Duodenal mucosa (tissue), 2 donors: ENCODE measurements around the gene GNG2.

Source experiments
- H3K27ac ChIP-seq: one replicate; pipeline ENCODE4 v1.7.0; 2013; ENCODE audit warnings: low read depth, low read length
- H3K27me3 ChIP-seq, 2 donors: one replicate each; pipeline ENCODE4 v1.7.0; 2013; ENCODE audit warnings: low read length in 2 of 2, control low read depth in 1 of 2; ENCODE audit not compliant: insufficient read depth in 2 of 2, control insufficient read depth in 1 of 2
- H3K36me3 ChIP-seq, 2 donors: one replicate each; pipeline ENCODE4 v1.7.0; 2013; ENCODE audit warnings: low read length in 2 of 2, control low read depth in 1 of 2; ENCODE audit not compliant: insufficient read depth in 2 of 2, control insufficient read depth in 1 of 2
- H3K4me1 ChIP-seq, 2 donors: one replicate each; pipeline ENCODE4 v1.7.0; 2013; ENCODE audit warnings: low read length in 2 of 2, control low read depth in 1 of 2; ENCODE audit not compliant: insufficient read depth in 2 of 2, control insufficient read depth in 1 of 2
- H3K4me3 ChIP-seq, 2 donors: one replicate each; pipeline ENCODE4 v1.7.0; 2013; ENCODE audit warnings: low read length in 2 of 2, low read depth in 1 of 2
- H3K9ac ChIP-seq, 2 donors: one replicate each; pipeline ENCODE4 v1.7.0; 2013; ENCODE audit warnings: low read length in 2 of 2, low read depth in 1 of 2
- H3K9me3 ChIP-seq, 2 donors: one replicate each; pipeline ENCODE4 v1.7.0; 2013; ENCODE audit warnings: low read length in 2 of 2, control low read depth in 1 of 2; ENCODE audit not compliant: control insufficient read depth in 1 of 2

Gene GNG2

DNA sequence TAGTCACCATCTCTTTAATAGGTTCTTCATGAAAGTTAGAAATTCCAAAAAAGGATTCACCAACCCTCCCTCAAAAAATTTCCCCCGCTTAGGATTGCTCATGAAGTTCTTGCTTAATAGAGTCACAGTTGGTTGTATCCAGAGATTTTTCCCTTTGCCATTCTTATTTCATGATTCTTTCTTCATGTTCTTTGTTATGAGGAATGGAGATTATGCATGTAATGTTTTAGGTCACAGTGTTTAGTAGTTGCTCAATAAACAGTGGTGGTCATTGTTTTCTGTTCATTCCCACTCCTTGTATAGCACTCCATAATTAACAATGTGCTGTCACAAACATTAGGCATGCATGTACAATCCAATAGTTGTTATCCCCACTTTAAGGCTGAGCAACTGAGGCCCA is 77.7 kb downstream of the GNG2 start:
- no peaks in the 10 kb centered on the region for H3K9me3 ChIP-seq
- H3K36me3 ChIP-seq = no peaks in the 10 kb centered on the region
- no peaks in the 10 kb centered on the region for H3K27me3 ChIP-seq
- no peak overlapping the region for H3K4me3 ChIP-seq
- no peaks in the 10 kb centered on the region for H3K4me1 ChIP-seq
- H3K9ac ChIP-seq = no peak overlapping the region
- H3K27ac ChIP-seq = no peak overlapping the region

- Histone ChIP-seq H3K27me3 (no peaks in the 10 kb centered on the region), H3K36me3 (no peaks in the 10 kb centered on the region), H3K4me1 (no peaks in the 10 kb centered on the region), H3K9ac (no peak overlapping the region), H3K4me3 (no peak overlapping the region), H3K27ac (no peak overlapping the region), H3K9me3 (no peaks in the 10 kb centered on the region)
These were observed 78.4 kb downstream of the GNG2 start for GRCh38 chr14:51938821-51939220.

DNA sequence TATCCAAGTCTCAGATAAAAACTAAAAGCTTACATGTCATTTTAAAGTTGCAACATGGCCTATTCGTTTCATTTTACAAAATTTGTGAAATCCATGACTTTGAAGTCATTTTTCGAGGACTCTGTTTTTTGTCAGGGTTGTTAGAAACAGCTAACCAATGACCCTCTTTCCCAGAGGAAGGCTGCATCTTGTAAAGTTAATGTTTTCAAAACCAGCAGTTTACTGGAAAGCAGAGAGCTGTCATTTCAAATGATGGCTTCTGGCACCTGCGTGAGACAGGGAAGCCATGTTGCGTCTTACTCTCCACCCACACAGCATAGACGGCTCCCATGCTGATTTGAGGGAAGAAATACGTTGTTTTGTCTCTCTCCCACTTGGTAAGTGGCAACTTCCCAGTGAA is 78.8 kb downstream of the GNG2 start:
- H3K27me3 ChIP-seq = no peaks in the 10 kb centered on the region

DNA sequence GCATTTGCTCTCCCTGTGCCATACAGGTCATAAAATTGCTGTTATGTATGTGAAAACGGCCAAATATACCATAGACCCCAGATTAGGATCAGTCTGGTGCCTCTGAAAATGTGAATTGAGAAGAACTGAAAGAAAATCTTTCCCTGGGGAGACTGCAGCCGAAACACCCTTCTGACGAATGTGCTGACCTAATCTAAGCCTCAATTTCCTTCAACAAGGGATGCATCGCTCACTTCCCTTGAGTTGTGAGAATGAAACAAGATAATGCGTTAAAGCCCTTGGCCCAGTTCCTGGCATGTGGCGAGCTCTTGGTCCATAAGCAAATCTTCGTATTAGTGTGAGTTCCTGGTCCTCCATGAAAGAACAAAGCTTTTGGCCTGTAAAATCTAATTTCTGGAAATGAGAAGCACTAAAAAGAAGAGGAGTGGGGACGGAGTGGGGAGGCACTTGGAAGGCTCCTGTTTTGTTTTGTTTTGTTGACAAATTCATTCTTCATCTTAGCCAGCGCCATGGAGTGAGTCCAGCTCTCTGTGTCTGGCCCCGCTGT is 79.4 kb downstream of the GNG2 start:
- no peak overlapping the region for H3K27ac ChIP-seq

More for the DNA sequence above, 78.8 kb downstream of the GNG2 start:
- no peaks in the 10 kb centered on the region for H3K4me1 ChIP-seq
- H3K36me3 ChIP-seq = no peaks in the 10 kb centered on the region
- H3K4me3 ChIP-seq = no peak overlapping the region
- H3K27ac ChIP-seq = no peak overlapping the region
- no peak overlapping the region for H3K9ac ChIP-seq
- H3K9me3 ChIP-seq = no peaks in the 10 kb centered on the region

GRCh38 chr14:51942971-51943370 is 82.6 kb downstream of the GNG2 start:
- H3K27me3 ChIP-seq = no peaks in the 10 kb centered on the region
- no peak overlapping the region for H3K4me3 ChIP-seq
- no peaks in the 10 kb centered on the region for H3K36me3 ChIP-seq
- H3K9ac ChIP-seq = no peak overlapping the region
- H3K4me1 ChIP-seq = no peaks in the 10 kb centered on the region
- H3K9me3 ChIP-seq = no peaks in the 10 kb centered on the region
- no peak overlapping the region for H3K27ac ChIP-seq

More for the DNA sequence above, 79.4 kb downstream of the GNG2 start:
- Histone ChIP-seq H3K36me3 (no peaks in the 10 kb centered on the region), H3K4me3 (no peak overlapping the region), H3K27me3 (no peaks in the 10 kb centered on the region), H3K4me1 (no peaks in the 10 kb centered on the region), H3K9ac (no peak overlapping the region), H3K9me3 (no peaks in the 10 kb centered on the region)

DNA sequence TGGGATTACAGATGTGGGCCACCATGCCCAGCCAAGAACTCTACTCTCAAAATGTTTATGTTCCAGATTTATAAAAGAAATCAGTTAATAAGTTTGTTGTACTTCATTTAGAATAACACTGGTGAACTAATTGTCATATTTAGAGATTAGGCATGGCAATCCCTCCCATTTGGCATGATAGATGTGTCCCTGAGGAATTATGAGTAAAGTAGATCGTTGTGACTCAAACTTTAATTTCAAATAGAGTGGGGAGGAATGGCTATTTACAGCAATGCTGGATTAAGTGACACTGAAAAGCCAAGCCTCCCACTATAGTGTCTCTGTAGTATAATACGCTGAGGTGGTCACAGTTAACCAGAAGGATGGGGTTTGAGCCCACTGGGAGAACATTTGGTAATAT is 89.6 kb downstream of the GNG2 start:
- Histone ChIP-seq H3K9me3 (no peaks in the 10 kb centered on the region), H3K36me3 (peaks cover 3 to 7% of the 10 kb centered on the region in 2 donors), H3K27ac (no peak overlapping the region), H3K4me3 (no peak overlapping the region), H3K27me3 (no peaks in the 10 kb centered on the region), H3K4me1 (no peaks in the 10 kb centered on the region), H3K9ac (no peak overlapping the region)

- no peak overlapping the region for H3K4me3 ChIP-seq
- no peaks in the 10 kb centered on the region for H3K4me1 ChIP-seq
- H3K27me3 ChIP-seq = no peaks in the 10 kb centered on the region
- H3K9ac ChIP-seq = no peak overlapping the region
- H3K9me3 ChIP-seq = no peaks in the 10 kb centered on the region
- H3K36me3 ChIP-seq = peaks cover 3 to 7% of the 10 kb centered on the region in 2 donors
- no peak overlapping the region for H3K27ac ChIP-seq
These were observed 91.2 kb downstream of the GNG2 start for GRCh38 chr14:51951656-51952055.

DNA sequence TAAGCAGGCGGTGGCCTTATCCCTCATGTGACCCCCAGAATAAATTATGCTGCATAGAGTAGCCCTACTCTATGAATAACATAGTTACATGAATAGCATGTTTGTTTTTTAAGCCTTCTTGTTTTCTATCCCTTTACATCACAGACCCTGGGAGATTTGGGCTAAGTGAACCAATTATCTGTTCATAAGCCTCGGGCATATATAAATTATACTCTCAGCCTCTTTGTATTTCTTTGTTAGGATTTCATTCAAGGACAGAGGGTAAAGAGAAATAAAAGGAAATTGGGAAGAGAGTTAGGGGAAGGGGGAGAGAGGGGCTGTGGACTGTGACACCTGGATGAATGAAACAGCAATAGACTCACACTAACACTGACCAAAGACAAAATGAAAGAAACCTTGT is 93.6 kb downstream of the GNG2 start:
- Histone ChIP-seq H3K4me3 (no peak overlapping the region), H3K9me3 (peaks cover 2 to 4% of the 10 kb centered on the region in 2 donors), H3K27me3 (no peaks in the 10 kb centered on the region), H3K36me3 (peaks cover 4 to 10% of the 10 kb centered on the region in 2 donors), H3K9ac (no peak overlapping the region), H3K27ac (no peak overlapping the region), H3K4me1 (no peaks in the 10 kb centered on the region)

GRCh38 chr14:51954657-51955056 is 94.2 kb downstream of the GNG2 start:
- Histone ChIP-seq H3K9me3 (peaks cover 2 to 4% of the 10 kb centered on the region in 2 donors), H3K9ac (no peak overlapping the region), H3K4me1 (no peaks in the 10 kb centered on the region), H3K36me3 (peaks cover 6 to 10% of the 10 kb centered on the region in 2 donors), H3K27ac (no peak overlapping the region), H3K4me3 (no peak overlapping the region), H3K27me3 (no peaks in the 10 kb centered on the region)

DNA sequence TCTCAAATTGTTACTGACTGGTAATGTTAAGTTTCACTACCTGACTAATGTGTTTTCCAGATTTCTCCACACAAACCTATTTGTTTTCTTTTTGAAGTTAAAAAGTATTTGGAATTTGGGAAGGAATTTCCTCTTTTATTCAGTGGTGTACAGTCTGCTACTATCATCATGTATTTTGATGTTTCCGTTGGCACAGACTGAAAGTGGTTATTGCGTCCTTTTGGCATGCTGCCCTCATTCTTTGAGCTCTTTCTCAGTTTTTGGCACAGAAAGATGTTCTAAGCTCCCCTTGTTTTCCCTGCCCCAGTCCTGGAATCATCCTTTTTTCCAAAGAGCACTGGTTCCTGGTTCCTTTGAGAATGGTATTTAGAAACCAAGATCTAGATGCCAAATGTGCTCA is 97.5 kb downstream of the GNG2 start:
- Histone ChIP-seq H3K36me3 (peaks cover 3 to 10% of the 10 kb centered on the region in 2 donors), H3K4me3 (no peak overlapping the region), H3K9ac (no peak overlapping the region), H3K4me1 (no peaks in the 10 kb centered on the region), H3K27me3 (no peaks in the 10 kb centered on the region), H3K27ac (no peak overlapping the region), H3K9me3 (peaks cover 2 to 4% of the 10 kb centered on the region in 2 donors)

GRCh38 chr14:51959928-51960327 is 99.5 kb downstream of the GNG2 start:
- no peaks in the 10 kb centered on the region for H3K27me3 ChIP-seq
- peaks cover 3 to 4% of the 10 kb centered on the region in 2 donors for H3K36me3 ChIP-seq
- H3K27ac ChIP-seq = no peak overlapping the region
- peaks cover 2 to 4% of the 10 kb centered on the region in 2 donors for H3K9me3 ChIP-seq
- H3K4me1 ChIP-seq = no peaks in the 10 kb centered on the region
- no peak overlapping the region for H3K4me3 ChIP-seq
- H3K9ac ChIP-seq = no peak overlapping the region
